HepG2 (cell line): ENCODE data around the gene MMUT. TPM values are rescaled to one million over a fixed set of nuclear protein-coding genes. Genes with fewer than 3 reads are reported as not detected.

Experiments
- DNMT3B ChIP-seq: conservative IDR thresholded peaks from 2 replicates; pipeline ENCODE4 v1.6.1; 2016; ENCODE audit warnings: missing biosample characterization, control low read depth
- ETV5 ChIP-seq: IDR thresholded peaks from 2 replicates; pipeline ENCODE4 v1.6.1; 2018; ENCODE audit warnings: missing biosample characterization, missing genetic modification reagents, inconsistent platforms, borderline replicate concordance
- HNRNPLL ChIP-seq: fragments of 200-400 bp; formaldehyde crosslinking; IDR thresholded peaks from 2 replicates; pipeline ENCODE4 v1.6.1; 2017; ENCODE audit warnings: mild to moderate bottlenecking, low read depth, low read length; ENCODE audit not compliant: poor library complexity, severe bottlenecking
- HOXA5 ChIP-seq: sonication (generic); formaldehyde crosslinking; IDR thresholded peaks from 2 replicates; pipeline ENCODE4 v1.4.0; 2020; ENCODE audit warnings: missing genetic modification reagents
- IKZF4 ChIP-seq: sonication (generic); formaldehyde crosslinking; IDR thresholded peaks from 2 replicates; pipeline ENCODE4 v1.5.1; 2020; ENCODE audit warnings: borderline replicate concordance, mild to moderate bottlenecking, low read depth, missing genetic modification reagents; ENCODE audit errors: not compliant biosample characterization
- NCOA5 ChIP-seq: sonication (generic); formaldehyde crosslinking; IDR thresholded peaks from 2 replicates; pipeline ENCODE4 v1.4.0; 2020; ENCODE audit warnings: missing genetic modification reagents
- NFRKB ChIP-seq: fragments of 450-650 bp; IDR thresholded peaks from 2 replicates; pipeline ENCODE4 v1.6.1; 2017
- PAXIP1 ChIP-seq: sonication (generic); formaldehyde crosslinking; conservative IDR thresholded peaks from 2 replicates; pipeline ENCODE4 v1.4.0; 2020; ENCODE audit warnings: mild to moderate bottlenecking, missing genetic modification reagents, moderate library complexity
- PCBP2 ChIP-seq: fragments of 200-400 bp; formaldehyde crosslinking; optimal IDR thresholded peaks from 2 replicates; pipeline ENCODE3; 2018; ENCODE audit warnings: low read length, low read depth; ENCODE audit not compliant: poor library complexity, severe bottlenecking
- PHF8 ChIP-seq: sonication (generic); formaldehyde crosslinking; IDR thresholded peaks from 2 replicates; pipeline ENCODE4 v1.5.0; 2020; ENCODE audit warnings: missing genetic modification reagents
- RFX1 ChIP-seq: fragments of 450-650 bp; IDR thresholded peaks from 2 replicates; pipeline ENCODE4 v1.6.1; 2017
- SNAI1 ChIP-seq: sonication (generic); formaldehyde crosslinking; IDR thresholded peaks from 2 replicates; pipeline ENCODE4 v1.5.0; 2020; ENCODE audit warnings: mild to moderate bottlenecking, missing genetic modification reagents, borderline replicate concordance
- SRF ChIP-seq: IDR thresholded peaks from 2 replicates; pipeline ENCODE4 v1.6.1; 2011; ENCODE audit warnings: mild to moderate bottlenecking, low read depth, low read length, moderate library complexity
- SRSF4 ChIP-seq: fragments of 200-400 bp; formaldehyde crosslinking; IDR thresholded peaks from one replicate; pipeline ENCODE4 v1.6.1; 2018; ENCODE audit warnings: mild to moderate bottlenecking, low read depth, low read length, moderate library complexity; ENCODE audit not compliant: poor library complexity, severe bottlenecking
- ZNF101 ChIP-seq: sonication (generic); formaldehyde crosslinking; IDR thresholded peaks from 2 replicates; pipeline ENCODE4 v1.4.0; 2020; ENCODE audit warnings: mild to moderate bottlenecking, low read depth, missing genetic modification reagents, borderline replicate concordance
- ZNF737 ChIP-seq: sonication (generic); formaldehyde crosslinking; IDR thresholded peaks from 2 replicates; pipeline ENCODE4 v1.5.0; 2020; ENCODE audit warnings: missing genetic modification reagents, mild to moderate bottlenecking, borderline replicate concordance
- ZNF782 ChIP-seq: sonication (generic); formaldehyde crosslinking; IDR thresholded peaks from 2 replicates; pipeline ENCODE4 v1.4.0; 2020; ENCODE audit warnings: missing genetic modification reagents, mild to moderate bottlenecking, borderline replicate concordance
- ZSCAN29 ChIP-seq: sonication (generic); formaldehyde crosslinking; conservative IDR thresholded peaks from 2 replicates; pipeline ENCODE4 v1.4.0; 2020; ENCODE audit warnings: mild to moderate bottlenecking, missing genetic modification reagents
- polyA plus RNA-seq, 8 experiments: library from polyadenylated mRNA; depleted of rRNA in 3 of 8; stranded (reverse) in 7 of 8; unstranded in 1 of 8; fragments of >200 nt; fragmentation: Illumina TruSeq in 4 of 8; extraction: Trizol in 4 of 8; gene quantifications; 2 replicates each; pipeline versions ENCODE4 v1.2.1 to v1.2.3, GENCODE V29; 2011 to 2016; ENCODE audit warnings: low read depth in 4 of 8, missing spikeins in 1 of 8, mixed read lengths in 1 of 8; ENCODE audit not compliant: insufficient read depth in 1 of 8
- total RNA-seq, 5 experiments: library from RNA; depleted of rRNA; stranded (reverse); fragments of >200 nt; fragmentation: Illumina TruSeq; extraction: Trizol; gene quantifications; 2 replicates each; pipeline ENCODE4 v1.2.3, GENCODE V29; 2016; ENCODE audit warnings: low read depth in 1 of 5
- TF ChIP-seq, protein P1 (sequence below): IDR thresholded peaks from 2 replicates; pipeline ENCODE4 v1.6.1; 2016; ENCODE audit warnings: missing biosample characterization, missing genetic modification reagents, low read depth
- TF ChIP-seq, protein P2 (sequence below): sonication (generic); formaldehyde crosslinking; IDR thresholded peaks from 2 replicates; pipeline ENCODE4 v1.4.0; 2020; ENCODE audit warnings: mild to moderate bottlenecking, missing genetic modification reagents
- TF ChIP-seq, protein P3 (sequence below): sonication (generic); formaldehyde crosslinking; IDR thresholded peaks from 2 replicates; pipeline ENCODE4 v1.5.1; 2020; ENCODE audit warnings: missing genetic modification reagents, mild to moderate bottlenecking, borderline replicate concordance

The MMUT gene
- total and polyA plus RNA-seq, 2 of the 13 experiments (the other 11 are each of a cell fraction or from before 2014, with no cell fraction given) = 16.1 to 20.5 TPM

DNA sequence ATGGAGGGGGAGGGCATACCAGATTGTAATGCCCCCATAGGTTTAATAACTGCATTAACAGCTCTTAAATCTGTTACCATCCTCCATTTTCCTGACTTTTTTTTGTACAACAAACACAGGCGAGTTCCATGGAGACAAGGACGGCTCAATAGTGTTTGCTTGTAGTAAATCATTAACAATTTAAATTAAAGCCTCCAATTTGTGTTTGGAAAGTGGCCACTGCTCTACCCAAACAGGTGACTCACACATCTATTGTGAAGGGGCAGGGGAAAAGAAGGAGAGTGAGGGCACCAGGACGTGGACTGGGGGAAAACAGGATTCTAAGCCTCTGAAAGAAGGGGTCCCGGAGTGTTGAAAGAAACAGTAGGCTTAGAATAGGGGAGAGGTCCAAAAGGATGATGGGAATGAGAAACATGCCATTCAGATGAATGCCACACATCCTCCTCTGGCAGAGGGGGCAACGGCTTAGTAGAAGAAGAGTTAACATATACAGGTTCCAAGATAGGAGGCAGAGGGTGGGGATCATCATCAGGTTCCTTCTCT is 43.6 kb upstream of the MMUT start (continued):
- TF ChIP-seq SRSF4 = no peak
- TF ChIP-seq, protein P1, sequence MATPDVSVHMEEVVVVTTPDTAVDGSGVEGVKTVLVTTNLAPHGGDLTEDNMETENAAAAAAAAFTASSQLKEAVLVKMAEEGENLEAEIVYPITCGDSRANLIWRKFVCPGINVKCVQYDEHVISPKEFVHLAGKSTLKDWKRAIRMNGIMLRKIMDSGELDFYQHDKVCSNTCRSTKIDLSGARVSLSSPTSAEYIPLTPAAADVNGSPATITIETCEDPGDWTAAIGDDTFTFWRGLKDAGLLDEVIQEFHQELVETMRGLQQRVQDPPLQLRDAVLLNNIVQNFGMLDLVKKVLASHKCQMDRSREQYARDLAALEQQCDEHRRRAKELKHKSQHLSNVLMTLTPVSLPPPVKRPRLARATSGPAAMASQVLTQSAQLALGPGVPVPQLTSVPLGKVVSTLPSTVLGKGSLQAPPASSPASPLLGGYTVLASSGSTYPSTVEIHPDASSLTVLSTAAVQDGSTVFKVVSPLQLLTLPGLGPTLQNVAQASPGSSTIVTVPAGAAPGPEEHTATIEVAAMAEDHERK (CRISPR knock-in tag) = no peak
- TF ChIP-seq ZNF737 (CRISPR knock-in tag) = no peak
- TF ChIP-seq SRF = no peak
- no peak for TF ChIP-seq HNRNPLL
- no peak for TF ChIP-seq SNAI1
- TF ChIP-seq PAXIP1 (CRISPR knock-in tag) = peak; percentile 95
- no peak for TF ChIP-seq PCBP2
- TF ChIP-seq NCOA5 (CRISPR knock-in tag) = no peak
- no peak for TF ChIP-seq ZSCAN29 (CRISPR knock-in tag)
- no peak; the same call in 1 of the 2 replicates for TF ChIP-seq RFX1
- no peak for TF ChIP-seq ZNF782 (CRISPR knock-in tag)
- no peak for TF ChIP-seq NFRKB
- TF ChIP-seq, protein P2, sequence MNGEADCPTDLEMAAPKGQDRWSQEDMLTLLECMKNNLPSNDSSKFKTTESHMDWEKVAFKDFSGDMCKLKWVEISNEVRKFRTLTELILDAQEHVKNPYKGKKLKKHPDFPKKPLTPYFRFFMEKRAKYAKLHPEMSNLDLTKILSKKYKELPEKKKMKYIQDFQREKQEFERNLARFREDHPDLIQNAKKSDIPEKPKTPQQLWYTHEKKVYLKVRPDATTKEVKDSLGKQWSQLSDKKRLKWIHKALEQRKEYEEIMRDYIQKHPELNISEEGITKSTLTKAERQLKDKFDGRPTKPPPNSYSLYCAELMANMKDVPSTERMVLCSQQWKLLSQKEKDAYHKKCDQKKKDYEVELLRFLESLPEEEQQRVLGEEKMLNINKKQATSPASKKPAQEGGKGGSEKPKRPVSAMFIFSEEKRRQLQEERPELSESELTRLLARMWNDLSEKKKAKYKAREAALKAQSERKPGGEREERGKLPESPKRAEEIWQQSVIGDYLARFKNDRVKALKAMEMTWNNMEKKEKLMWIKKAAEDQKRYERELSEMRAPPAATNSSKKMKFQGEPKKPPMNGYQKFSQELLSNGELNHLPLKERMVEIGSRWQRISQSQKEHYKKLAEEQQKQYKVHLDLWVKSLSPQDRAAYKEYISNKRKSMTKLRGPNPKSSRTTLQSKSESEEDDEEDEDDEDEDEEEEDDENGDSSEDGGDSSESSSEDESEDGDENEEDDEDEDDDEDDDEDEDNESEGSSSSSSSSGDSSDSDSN (CRISPR knock-in tag) = no peak
- no peak for TF ChIP-seq ZNF101 (CRISPR knock-in tag)
- no peak for TF ChIP-seq ETV5 (CRISPR knock-in tag)
- TF ChIP-seq, protein P3, sequence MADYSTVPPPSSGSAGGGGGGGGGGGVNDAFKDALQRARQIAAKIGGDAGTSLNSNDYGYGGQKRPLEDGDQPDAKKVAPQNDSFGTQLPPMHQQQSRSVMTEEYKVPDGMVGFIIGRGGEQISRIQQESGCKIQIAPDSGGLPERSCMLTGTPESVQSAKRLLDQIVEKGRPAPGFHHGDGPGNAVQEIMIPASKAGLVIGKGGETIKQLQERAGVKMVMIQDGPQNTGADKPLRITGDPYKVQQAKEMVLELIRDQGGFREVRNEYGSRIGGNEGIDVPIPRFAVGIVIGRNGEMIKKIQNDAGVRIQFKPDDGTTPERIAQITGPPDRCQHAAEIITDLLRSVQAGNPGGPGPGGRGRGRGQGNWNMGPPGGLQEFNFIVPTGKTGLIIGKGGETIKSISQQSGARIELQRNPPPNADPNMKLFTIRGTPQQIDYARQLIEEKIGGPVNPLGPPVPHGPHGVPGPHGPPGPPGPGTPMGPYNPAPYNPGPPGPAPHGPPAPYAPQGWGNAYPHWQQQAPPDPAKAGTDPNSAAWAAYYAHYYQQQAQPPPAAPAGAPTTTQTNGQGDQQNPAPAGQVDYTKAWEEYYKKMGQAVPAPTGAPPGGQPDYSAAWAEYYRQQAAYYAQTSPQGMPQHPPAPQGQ (CRISPR knock-in tag) = peak; percentile 63; the same call in 1 of the 2 replicates
- no peak for TF ChIP-seq PHF8 (CRISPR knock-in tag)
- TF ChIP-seq HOXA5 (CRISPR knock-in tag) = peak; percentile 47; the same call in 1 of the 2 replicates
- no peak for TF ChIP-seq IKZF4 (CRISPR knock-in tag)
- TF ChIP-seq DNMT3B (CRISPR knock-in tag) = no peak
